LNCAP (cell line): ENCODE results near the gene FKBP1A.

Source experiments
- CTCF ChIP-seq: fragments of 450-650 bp; IDR thresholded peaks from 2 replicates; pipeline ENCODE4 v1.5.1; 2017; ENCODE audit warnings: mild to moderate bottlenecking

Gene FKBP1A

GRCh38 chr20:1336699-1337367 is 56.0 kb downstream of the FKBP1A start:
- TF ChIP-seq CTCF: no peak

GRCh38 chr20:1335961-1336698 is 56.7 kb downstream of the FKBP1A start:
- no peak for TF ChIP-seq CTCF

GRCh38 chr20:1334761-1335160 is 58.1 kb downstream of the FKBP1A start:
- TF ChIP-seq CTCF: no peak

- no peak for TF ChIP-seq CTCF
These were observed 58.5 kb downstream of the FKBP1A start for GRCh38 chr20:1334370-1334731.

- no peak for TF ChIP-seq CTCF
These were observed 59.1 kb downstream of the FKBP1A start for GRCh38 chr20:1333462-1334369.

- no peak for TF ChIP-seq CTCF
These were observed 60.0 kb downstream of the FKBP1A start for GRCh38 chr20:1332749-1333300.

- no peak for TF ChIP-seq CTCF
These were observed 60.9 kb downstream of the FKBP1A start for GRCh38 chr20:1331801-1332453.
